Activated CD4-positive, CD25-positive, alpha-beta regulatory T cell treated with anti-CD3 and anti-CD28 coated beads, Interleukin-2, amount 50 U/mL, for 72 hours (primary cell): ENCODE results near the gene POLR3K.

Experiments used
- DNase-seq: peaks from one replicate; pipeline ENCODE4 v3.0.0; 2021

The POLR3K gene

GRCh38 chr16:53346-54236 lies at the start of gene POLR3K, which contains the start of gene SNRNP25:
TSS of gene POLR3K (minus strand) at chr16:53608. CDS start at chr16:53586, 22 bp downstream.
TSS of gene SNRNP25 (plus strand) at chr16:53828. CDS start at chr16:54017, 189 bp downstream.
- peak; percentile 91 for DNase-seq

- DNase-seq = no peak
These were observed 48.9 kb upstream of the POLR3K start for GRCh38 chr16:102060-102855.

GRCh38 chr16:101586-101985 lies 48.2 kb upstream of the POLR3K start:
- no peak for DNase-seq

- no peak for DNase-seq
These were observed 47.6 kb upstream of the POLR3K start for GRCh38 chr16:100989-101388.

GRCh38 chr16:97822-98221 lies 44.4 kb upstream of the POLR3K start:
- DNase-seq = no peak

GRCh38 chr16:96935-97381 lies 43.5 kb upstream of the POLR3K start:
- DNase-seq = peak; percentile 89

GRCh38 chr16:94918-95265 lies 41.5 kb upstream of the POLR3K start:
- DNase-seq = no peak

GRCh38 chr16:92431-93339 lies 39.3 kb upstream of the POLR3K start:
- no peak for DNase-seq

- no peak for DNase-seq
These were observed 38.1 kb upstream of the POLR3K start for GRCh38 chr16:91484-91883.

GRCh38 chr16:89391-90302 lies 36.2 kb upstream of the POLR3K start:
- DNase-seq = no peak

GRCh38 chr16:88613-89012 lies 35.2 kb upstream of the POLR3K start:
- DNase-seq = no peak

GRCh38 chr16:86483-86952 lies 33.1 kb upstream of the POLR3K start:
- no peak for DNase-seq

GRCh38 chr16:85865-86264 lies 32.5 kb upstream of the POLR3K start:
- no peak for DNase-seq

- no peak for DNase-seq
These were observed 32.0 kb upstream of the POLR3K start for GRCh38 chr16:85407-85782.

- peak; percentile 55 for DNase-seq
These were observed 31.5 kb upstream of the POLR3K start for GRCh38 chr16:84718-85406.

- DNase-seq = no peak
These were observed 30.6 kb upstream of the POLR3K start for GRCh38 chr16:83781-84615.

- DNase-seq = no peak
These were observed 29.7 kb upstream of the POLR3K start for GRCh38 chr16:83060-83603.

- DNase-seq = no peak
These were observed 26.0 kb upstream of the POLR3K start for GRCh38 chr16:79151-80054.
